HG03139 (cell line): Measurements from ENCODE around the gene LIN9.

Source experiments
- ATAC-seq: cut with Tn5 transposase; IDR thresholded peaks from one replicate; pipeline ENCODE4 v1.9.1; 2021; ENCODE audit not compliant: unreplicated experiment

Gene LIN9

GRCh38 chr1:226181996-226182714 is 126.8 kb downstream of the LIN9 start:
- ATAC-seq: no peak
